ENCODE results near the gene TBX18.

DNA sequence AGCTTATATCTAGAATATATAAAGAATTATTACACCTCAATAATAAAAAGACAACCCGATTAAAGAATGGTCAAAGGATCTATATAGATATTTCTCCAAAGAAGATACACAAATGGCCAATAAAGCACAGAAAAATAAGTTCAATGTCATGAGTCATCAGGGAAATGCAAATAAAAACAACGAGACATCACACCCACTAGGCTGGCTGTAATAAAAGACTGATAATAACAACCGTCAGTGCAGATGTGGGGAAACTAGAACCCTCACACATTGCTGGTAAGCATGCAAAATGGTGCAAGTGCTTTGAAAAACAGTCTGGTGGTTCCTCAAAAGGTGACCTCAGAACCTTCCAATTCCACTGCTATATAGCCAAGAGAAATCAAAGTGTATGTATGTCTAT is 33.0 kb downstream of the TBX18 start:
- TF ChIP-seq SP1 (IDR thresholded peaks at IDR 0.05; ENCODE audit: low read depth), result no peak
- no peak for TF ChIP-seq REST (IDR thresholded peaks at IDR 0.05; ENCODE audit: low read depth)
- TF ChIP-seq CTCF (IDR thresholded peaks at IDR 0.05 in 2 of 3, conservative IDR thresholded peaks at IDR 0.05 in 1 of 3; ENCODE audit: borderline replicate concordance in 1 of 3, insufficient read depth in 1 of 3, low read depth in 2 of 3, low read length in 2 of 3), result no peak

Data from HCT116 (cell line).